ENCODE data around the gene DAB2. TPM values are rescaled to one million over a fixed set of nuclear protein-coding genes. Genes with fewer than 3 reads are reported as not detected.

Gene DAB2
- total RNA-seq, 4 donors from 2014 or later, result 22.9 to 57.4 (median 54.6) TPM

GRCh38 chr5:39439582-39440162, 14.9 kb upstream of the DAB2 start:
- H3K36me3 ChIP-seq, result no peaks in the 10 kb centered on the region
- no peak for DNase-seq
- H3K4me1 ChIP-seq, result no peaks in the 10 kb centered on the region
- no peak overlapping the region for H3K4me3 ChIP-seq (replicated peaks in 1 of 3)
- no peak overlapping the region for H3K27ac ChIP-seq
- H3K9me3 ChIP-seq, result no peaks in the 10 kb centered on the region
- no peaks in the 10 kb centered on the region for H3K27me3 ChIP-seq
- 92 to 93% methylated on average over 3 of the region's 3 CpGs for WGBS, 2 donors
- TF ChIP-seq CTCF (IDR thresholded peaks at IDR 0.05) (no peak), POLR2A (IDR thresholded peaks at IDR 0.05) (no peak)
- intact Hi-C loops (cut with DNase I), result no loop called here

DNA sequence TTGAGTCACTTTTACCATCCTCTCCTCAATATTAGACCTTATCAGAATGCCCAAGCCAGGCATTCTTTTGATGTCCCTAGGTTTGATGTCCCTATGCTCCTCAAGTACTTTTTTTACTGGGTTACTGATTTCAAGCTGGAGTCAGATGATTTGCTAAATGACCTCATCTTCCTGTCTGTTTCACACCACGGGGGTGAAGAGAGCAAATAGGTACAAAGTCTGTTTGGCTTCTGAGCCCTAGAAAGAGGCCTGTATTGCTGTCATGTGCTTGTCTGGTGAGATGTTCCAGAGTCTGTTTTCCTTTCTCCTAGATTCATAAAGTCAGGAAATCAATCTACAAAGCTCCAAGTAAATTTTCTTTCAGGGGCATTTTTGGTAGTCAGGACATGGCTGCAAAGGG, 12.7 kb upstream of the DAB2 start:
- intact Hi-C loops (cut with DNase I), result no loop called here
- no peaks in the 10 kb centered on the region for H3K36me3 ChIP-seq
- H3K27ac ChIP-seq, result no peak overlapping the region
- no peaks in the 10 kb centered on the region for H3K9me3 ChIP-seq
- WGBS, 2 donors, result 28 to 37% methylated on average over 1 of the region's 1 CpG
- no peak for TF ChIP-seq CTCF (IDR thresholded peaks at IDR 0.05)
- no peak for TF ChIP-seq POLR2A (IDR thresholded peaks at IDR 0.05)
- H3K27me3 ChIP-seq, result no peaks in the 10 kb centered on the region
- DNase-seq, result no peak
- no peak overlapping the region for H3K4me3 ChIP-seq (replicated peaks in 1 of 3)
- H3K4me1 ChIP-seq, result no peaks in the 10 kb centered on the region

GRCh38 chr5:39433848-39434247, 9.1 kb upstream of the DAB2 start:
- H3K36me3 ChIP-seq, result no peaks in the 10 kb centered on the region
- H3K4me3 ChIP-seq (replicated peaks in 1 of 3), result no peak overlapping the region
- no peak overlapping the region for H3K27ac ChIP-seq
- DNase-seq, result no peak
- intact Hi-C loops (cut with DNase I), result no loop called here
- H3K9me3 ChIP-seq, result no peaks in the 10 kb centered on the region
- WGBS, 2 donors, result 40 to 64% methylated on average over 4 of the region's 4 CpGs
- H3K4me1 ChIP-seq, result no peaks in the 10 kb centered on the region
- TF ChIP-seq CTCF (IDR thresholded peaks at IDR 0.05) (no peak), POLR2A (IDR thresholded peaks at IDR 0.05) (no peak)
- no peaks in the 10 kb centered on the region for H3K27me3 ChIP-seq

DNA sequence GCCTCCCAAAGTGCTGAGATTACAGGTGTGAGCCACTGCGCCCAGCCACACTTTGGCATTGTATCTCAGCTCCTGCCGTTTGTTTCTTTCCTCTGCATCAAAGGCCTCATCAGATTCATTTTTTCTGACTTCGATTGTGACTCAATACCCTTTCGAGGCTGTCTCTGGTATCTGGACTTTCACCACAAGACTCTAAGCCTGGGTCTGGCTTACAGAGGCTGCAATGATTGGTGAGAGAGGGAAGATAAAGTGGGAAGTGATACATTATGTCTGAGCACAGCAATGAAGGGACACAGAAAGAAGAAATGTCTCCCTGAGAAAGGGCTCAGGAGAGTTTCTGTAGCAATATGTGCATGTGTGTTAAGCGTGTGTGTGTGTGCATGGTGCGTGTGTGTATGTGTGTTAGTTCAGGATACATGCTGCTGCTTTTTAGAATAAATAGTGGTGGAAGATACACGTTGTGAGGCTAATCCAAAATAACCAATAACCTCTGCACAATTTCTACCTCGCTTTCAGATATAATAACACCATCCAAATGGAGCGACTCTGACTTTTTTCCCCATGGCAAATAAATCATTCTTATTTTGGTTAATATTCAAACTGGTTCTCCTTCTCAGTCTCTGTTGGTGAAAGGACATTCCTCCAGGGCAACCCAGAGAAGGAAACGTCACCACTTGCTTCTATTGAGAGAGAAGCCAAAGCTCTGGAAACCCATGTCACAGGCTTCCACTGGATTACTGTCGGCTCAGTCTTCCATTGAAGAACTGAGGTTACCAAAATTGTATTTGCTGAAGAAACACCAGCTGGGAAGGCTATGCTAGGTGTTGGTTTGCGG, 8.1 kb upstream of the DAB2 start:
- Histone ChIP-seq H3K4me3 (replicated peaks in 1 of 3) (no peak overlapping the region), H3K36me3 (no peaks in the 10 kb centered on the region), H3K9me3 (no peaks in the 10 kb centered on the region), H3K4me1 (no peaks in the 10 kb centered on the region), H3K27ac (no peak overlapping the region), H3K27me3 (no peaks in the 10 kb centered on the region)
- WGBS, 2 donors, result 90 to 92% methylated on average over 12 of the region's 12 CpGs
- no peak for TF ChIP-seq CTCF (IDR thresholded peaks at IDR 0.05)
- TF ChIP-seq POLR2A (IDR thresholded peaks at IDR 0.05), result no peak
- no peak for DNase-seq
- intact Hi-C loops (cut with DNase I), result no loop called here

GRCh38 chr5:39430461-39430860, 5.7 kb upstream of the DAB2 start:
- intact Hi-C loops (cut with DNase I), result no loop called here
- no peaks in the 10 kb centered on the region for H3K9me3 ChIP-seq

More at GRCh38 chr5:39430461-39430860, 5.7 kb upstream of the DAB2 start:
- peaks cover 14 to 19% of the 10 kb centered on the region in 2 donors for H3K4me1 ChIP-seq
- TF ChIP-seq POLR2A (IDR thresholded peaks at IDR 0.05) (no peak), CTCF (IDR thresholded peaks at IDR 0.05) (no peak)
- no peaks in the 10 kb centered on the region for H3K27me3 ChIP-seq
- no peaks in the 10 kb centered on the region for H3K36me3 ChIP-seq
- no peak overlapping the region for H3K4me3 ChIP-seq (replicated peaks in 1 of 3)
- H3K27ac ChIP-seq, result no peak overlapping the region
- WGBS, 2 donors, result 75 to 80% methylated on average over 2 of the region's 2 CpGs
- DNase-seq, result no peak

All from thyroid gland (tissue), 4 donors.